Esophagus (tissue), 2 donors: ENCODE data around the gene HMGB2. TPM values are rescaled to one million over a fixed set of nuclear protein-coding genes. Genes with fewer than 3 reads are reported as not detected.

Experiments used
- H3K27ac ChIP-seq, 2 donors: one replicate each; pipeline ENCODE4 v1.5.1; 2013; ENCODE audit warnings: low read depth in 2 of 2, mild to moderate bottlenecking in 2 of 2, inconsistent platforms in 1 of 2, low read length in 1 of 2, moderate library complexity in 1 of 2
- H3K27me3 ChIP-seq, 2 donors: one replicate each; pipeline ENCODE4 v1.6.1; 2013; ENCODE audit warnings: low read length in 2 of 2, control low read depth in 1 of 2, mild to moderate bottlenecking in 1 of 2; ENCODE audit not compliant: insufficient read depth in 2 of 2, control insufficient read depth in 1 of 2
- H3K36me3 ChIP-seq, 2 donors: one replicate each; pipeline ENCODE4 v1.6.1; 2013; ENCODE audit warnings: low read length in 1 of 2; ENCODE audit not compliant: control insufficient read depth in 2 of 2, insufficient read depth in 2 of 2
- H3K4me1 ChIP-seq, 2 donors: one replicate each; pipeline ENCODE4 v1.6.1; 2013; ENCODE audit warnings: low read length in 1 of 2; ENCODE audit not compliant: control insufficient read depth in 2 of 2, insufficient read depth in 2 of 2
- H3K4me3 ChIP-seq, 2 donors: one replicate each; pipeline ENCODE4 v1.5.1; 2013; ENCODE audit warnings: low read length in 2 of 2, mild to moderate bottlenecking in 2 of 2, low read depth in 1 of 2, moderate library complexity in 1 of 2
- H3K9me3 ChIP-seq, 2 donors: one replicate each; pipeline ENCODE4 v1.6.1; 2013; ENCODE audit warnings: mild to moderate bottlenecking in 2 of 2, low read depth in 1 of 2, low read length in 1 of 2, moderate library complexity in 1 of 2; ENCODE audit not compliant: control insufficient read depth in 2 of 2, insufficient read depth in 1 of 2
- WGBS, 2 donors: extraction: QIAGEN DNeasy Blood & Tissue Kit; methylation state at CpG; one replicate each; pipeline ENCODE4 v1.1.7; 2013; 5-methylcytosine and 5-hydroxymethylcytosine counted together
- polyA plus RNA-seq, 2 donors: library from polyadenylated mRNA; stranded (reverse); fragments of 200-250 nt; gene quantifications; one replicate each; pipeline ENCODE4 v1.2.3, GENCODE V29; 2013
- donor health status: healthy with polysubstance abuse.
- donor health status: Bipolar disorder and iron deficiency.

Gene HMGB2
- polyA plus RNA-seq, 2 donors = 156 to 240 TPM

- no peaks in the 10 kb centered on the region for H3K4me1 ChIP-seq
- H3K9me3 ChIP-seq = peaks cover 0 to 4% of the 10 kb centered on the region in 2 donors
- no peaks in the 10 kb centered on the region for H3K27me3 ChIP-seq
- no peak overlapping the region for H3K4me3 ChIP-seq
- no peaks in the 10 kb centered on the region for H3K36me3 ChIP-seq
- H3K27ac ChIP-seq = no peak overlapping the region
- 93 to 95% methylated on average over 5 of the region's 5 CpGs for WGBS, 2 donors
These were observed 42.3 kb downstream of the HMGB2 start for GRCh38 chr4:173291899-173292298.

DNA sequence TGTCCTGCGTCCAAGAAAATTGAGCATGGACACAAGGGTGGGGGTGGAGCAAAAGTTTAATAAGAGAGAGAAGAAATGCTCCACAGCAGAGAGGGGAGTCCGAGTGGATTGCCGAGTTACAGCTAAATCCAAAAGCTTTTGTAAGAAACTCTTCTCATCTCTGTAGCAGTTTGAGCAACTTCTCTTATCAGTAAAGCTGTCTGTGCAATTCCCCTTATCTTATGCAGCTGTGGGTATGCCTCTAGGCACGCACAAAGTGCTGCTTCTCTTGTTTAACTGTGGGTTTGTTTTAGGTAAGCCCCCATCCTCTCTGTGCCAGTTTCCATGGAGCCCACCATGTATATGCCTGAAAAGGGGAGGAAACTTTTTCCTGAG lies 44.8 kb downstream of the HMGB2 start:
- no peaks in the 10 kb centered on the region for H3K4me1 ChIP-seq
- 60 to 72% methylated on average over 4 of the region's 4 CpGs for WGBS, 2 donors
- H3K9me3 ChIP-seq = peaks cover 0 to 4% of the 10 kb centered on the region in 2 donors
- H3K27me3 ChIP-seq = no peaks in the 10 kb centered on the region
- H3K4me3 ChIP-seq = no peak overlapping the region
- no peaks in the 10 kb centered on the region for H3K36me3 ChIP-seq
- no peak overlapping the region for H3K27ac ChIP-seq

- H3K36me3 ChIP-seq = no peaks in the 10 kb centered on the region
- H3K27ac ChIP-seq = no peak overlapping the region
- 87 to 93% methylated on average over 3 of the region's 3 CpGs for WGBS, 2 donors
- no peaks in the 10 kb centered on the region for H3K4me1 ChIP-seq
- H3K27me3 ChIP-seq = no peaks in the 10 kb centered on the region
- H3K4me3 ChIP-seq = no peak overlapping the region
- H3K9me3 ChIP-seq = peaks cover 0 to 4% of the 10 kb centered on the region in 2 donors
These were observed 45.3 kb downstream of the HMGB2 start for GRCh38 chr4:173288698-173289352.

DNA sequence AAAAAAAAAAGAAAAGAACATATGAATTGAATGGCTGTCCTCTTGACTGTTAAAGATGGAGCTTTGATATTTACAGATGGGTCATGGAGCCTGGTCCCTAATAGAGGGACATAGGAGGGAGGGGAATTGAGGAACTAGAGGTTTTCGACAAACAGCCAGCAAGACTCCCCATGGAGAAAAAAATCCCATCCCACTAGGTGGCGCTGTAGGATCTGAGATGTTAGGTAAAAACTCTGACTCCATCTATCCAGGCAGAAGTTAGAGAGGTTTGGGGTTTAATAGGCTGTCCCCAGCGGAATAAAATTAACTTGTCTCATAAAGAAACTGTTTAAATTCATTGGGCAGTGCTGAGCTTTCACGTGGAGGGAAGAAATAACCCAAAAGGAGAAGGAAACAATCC lies 45.9 kb downstream of the HMGB2 start:
- Histone ChIP-seq H3K9me3 (peaks cover 0 to 4% of the 10 kb centered on the region in 2 donors), H3K36me3 (no peaks in the 10 kb centered on the region), H3K27ac (no peak overlapping the region), H3K27me3 (no peaks in the 10 kb centered on the region), H3K4me3 (no peak overlapping the region), H3K4me1 (no peaks in the 10 kb centered on the region)
- WGBS, 2 donors = 74% methylated on average over 4 of the region's 4 CpGs

- Histone ChIP-seq H3K36me3 (no peaks in the 10 kb centered on the region), H3K27ac (no peak overlapping the region), H3K27me3 (no peaks in the 10 kb centered on the region), H3K4me1 (no peaks in the 10 kb centered on the region), H3K4me3 (no peak overlapping the region), H3K9me3 (peaks cover 0 to 4% of the 10 kb centered on the region in 2 donors)
- 79 to 99% methylated on average over 2 of the region's 2 CpGs for WGBS, 2 donors
These were observed 46.7 kb downstream of the HMGB2 start for GRCh38 chr4:173287486-173287885.

DNA sequence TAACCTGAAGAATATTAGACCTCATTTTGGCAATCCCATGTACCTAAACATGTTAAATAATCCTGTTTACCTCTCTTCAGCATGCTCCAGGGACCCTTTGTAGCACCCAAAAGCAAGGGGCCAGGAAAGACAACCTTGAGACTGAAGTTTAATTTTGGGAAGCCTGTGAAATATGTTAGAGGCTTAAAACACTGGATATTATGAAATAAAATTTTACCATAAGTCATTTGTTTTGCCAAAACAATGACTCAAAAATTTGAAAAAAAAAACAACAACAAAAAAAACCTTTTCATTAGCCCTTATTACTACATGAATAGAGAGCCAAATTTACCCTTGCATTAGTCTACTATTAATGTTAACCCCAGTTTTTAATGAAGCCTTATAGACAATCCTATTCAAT lies 49.7 kb downstream of the HMGB2 start:
- H3K9me3 ChIP-seq = peaks cover 0 to 4% of the 10 kb centered on the region in 2 donors
- H3K27me3 ChIP-seq = no peaks in the 10 kb centered on the region
- no peaks in the 10 kb centered on the region for H3K4me1 ChIP-seq
- H3K4me3 ChIP-seq = no peak overlapping the region
- H3K27ac ChIP-seq = no peak overlapping the region
- H3K36me3 ChIP-seq = peaks cover 0 to 5% of the 10 kb centered on the region in 2 donors

GRCh38 chr4:173282626-173283025 lies 51.5 kb downstream of the HMGB2 start:
- Histone ChIP-seq H3K4me1 (no peaks in the 10 kb centered on the region), H3K36me3 (peaks cover 0 to 5% of the 10 kb centered on the region in 2 donors), H3K4me3 (no peak overlapping the region)

GRCh38 chr4:173282256-173282562 lies 51.9 kb downstream of the HMGB2 start:
- Histone ChIP-seq H3K27ac (no peak overlapping the region), H3K27me3 (no peaks in the 10 kb centered on the region), H3K4me1 (no peaks in the 10 kb centered on the region), H3K36me3 (peaks cover 0 to 5% of the 10 kb centered on the region in 2 donors), H3K9me3 (no peaks in the 10 kb centered on the region), H3K4me3 (no peak overlapping the region)
- 90 to 92% methylated on average over 4 of the region's 4 CpGs for WGBS, 2 donors

More at GRCh38 chr4:173282626-173283025, 51.5 kb downstream of the HMGB2 start:
- H3K27me3 ChIP-seq = no peaks in the 10 kb centered on the region
- WGBS, 2 donors = 84 to 88% methylated on average over 3 of the region's 3 CpGs
- H3K27ac ChIP-seq = no peak overlapping the region
- H3K9me3 ChIP-seq = peaks cover 0 to 4% of the 10 kb centered on the region in 2 donors

GRCh38 chr4:173281406-173282255 lies 52.5 kb downstream of the HMGB2 start:
- Histone ChIP-seq H3K4me1 (no peaks in the 10 kb centered on the region), H3K9me3 (no peaks in the 10 kb centered on the region), H3K36me3 (peaks cover 0 to 5% of the 10 kb centered on the region in 2 donors), H3K4me3 (no peak overlapping the region), H3K27ac (no peak overlapping the region), H3K27me3 (no peaks in the 10 kb centered on the region)
- 86 to 87% methylated on average over 14 of the region's 14 CpGs for WGBS, 2 donors
